Left ventricle myocardium inferior (tissue), 1 donor: ENCODE data around the gene COL7A1. TPM values are rescaled to one million over a fixed set of nuclear protein-coding genes. Genes with fewer than 3 reads are reported as not detected.

Source experiments
- DNase-seq: peaks from one replicate; pipeline ENCODE4 v3.0.0-alpha.2; 2020
- H3K27ac ChIP-seq: fragments of 200-600 bp; replicated peaks from 2 replicates; pipeline ENCODE4 v1.8.0; 2021
- H3K27me3 ChIP-seq: fragments of 200-600 bp; 2 replicates; pipeline ENCODE4 v1.8.0; 2021; ENCODE audit warnings: low read depth
- H3K36me3 ChIP-seq: fragments of 200-600 bp; 2 replicates; pipeline ENCODE4 v1.8.0; 2021
- H3K4me1 ChIP-seq: fragments of 200-600 bp; 2 replicates; pipeline ENCODE4 v1.8.0; 2021
- H3K4me3 ChIP-seq: fragments of 200-600 bp; 2 replicates; pipeline ENCODE4 v1.8.0; 2021; ENCODE audit warnings: mild to moderate bottlenecking, moderate library complexity
- H3K9me3 ChIP-seq: fragments of 200-600 bp; replicated peaks from 2 replicates; pipeline ENCODE4 v1.8.0; 2021
- CTCF ChIP-seq: fragments of 200-600 bp; IDR thresholded peaks from 2 replicates; pipeline ENCODE4 v1.8.0; 2021; ENCODE audit warnings: antibody characterized with exemption, mild to moderate bottlenecking, borderline replicate concordance
- intact Hi-C: fragments of 100-400 bp; cut with micrococcal nuclease; formaldehyde crosslinking; loops from one replicate; pipeline ENCODE4 v1.11.0; 2022
- total RNA-seq: library from RNA; stranded (reverse); fragmentation: NEBNext Ultra II Directional; extraction: Animal tissue kit (Norgen Biotek cat#: 25700); gene quantifications from one replicate; pipeline ENCODE4 v1.2.1, GENCODE V29; 2021
- donor health status: DM: no; HTN: yes; CAD: no; lungs with severe emphysema.

Gene COL7A1
- total RNA-seq, 1 donor from 2014 or later: 24.4 TPM

GRCh38 chr3:48617559-48617958 lies 22.4 kb upstream of the COL7A1 start:
- no peak for TF ChIP-seq CTCF
- Histone ChIP-seq H3K36me3 (no peaks in the 10 kb centered on the region), H3K27me3 (no peaks in the 10 kb centered on the region), H3K4me3 (no peak overlapping the region), H3K27ac (no peak overlapping the region), H3K9me3 (peaks cover 25% of the 10 kb centered on the region), H3K4me1 (no peaks in the 10 kb centered on the region)
- no peak for DNase-seq
- intact Hi-C loops: no loop called here

GRCh38 chr3:48614044-48614443 lies 18.9 kb upstream of the COL7A1 start:
- intact Hi-C loops: no loop called here

GRCh38 chr3:48612309-48612708 lies 17.2 kb upstream of the COL7A1 start:
- intact Hi-C loops: no loop called here
- H3K27me3 ChIP-seq: no peaks in the 10 kb centered on the region
- H3K9me3 ChIP-seq: peaks cover 8% of the 10 kb centered on the region
- H3K36me3 ChIP-seq: peaks cover 4% of the 10 kb centered on the region
- TF ChIP-seq CTCF: no peak
- H3K4me1 ChIP-seq: peaks cover 28% of the 10 kb centered on the region
- H3K27ac ChIP-seq: no peak overlapping the region
- no peak overlapping the region for H3K4me3 ChIP-seq
- DNase-seq: no peak

More at GRCh38 chr3:48614044-48614443, 18.9 kb upstream of the COL7A1 start:
- DNase-seq: no peak
- Histone ChIP-seq H3K27me3 (no peaks in the 10 kb centered on the region), H3K4me3 (no peak overlapping the region), H3K27ac (no peak overlapping the region), H3K4me1 (peaks cover 10% of the 10 kb centered on the region), H3K36me3 (no peaks in the 10 kb centered on the region), H3K9me3 (peaks cover 25% of the 10 kb centered on the region)
- no peak for TF ChIP-seq CTCF

- Histone ChIP-seq H3K27ac (peak within 1 kb of the TSS; percentile 95), H3K9me3 (no peaks in the 10 kb centered on the region), H3K27me3 (no peaks in the 10 kb centered on the region), H3K4me1 (peaks cover 57% of the 10 kb centered on the region), H3K4me3 (peak within 1 kb of the TSS; percentile 78), H3K36me3 (peaks cover 30% of the 10 kb centered on the region)
- intact Hi-C loops: no loop called here
- peak; percentile 86 for TF ChIP-seq CTCF
- peak; percentile 92 for DNase-seq
Observed at GRCh38 chr3:48609088-48610005, 14.2 kb upstream of the COL7A1 start, which contains the start of gene UQCRC1. UQCRC1 (minus strand) TSS chr3:48609646; CDS start chr3:48609620, 26 bp downstream.

- Histone ChIP-seq H3K4me3 (peak overlapping the region; percentile 78), H3K9me3 (no peaks in the 10 kb centered on the region), H3K27me3 (no peaks in the 10 kb centered on the region), H3K27ac (peak overlapping the region; percentile 0), H3K36me3 (peaks cover 49% of the 10 kb centered on the region), H3K4me1 (peaks cover 76% of the 10 kb centered on the region)
- intact Hi-C loops: no loop called here
- no peak for TF ChIP-seq CTCF
- no peak for DNase-seq
Observed at GRCh38 chr3:48607519-48607918, 12.4 kb upstream of the COL7A1 start.
